Tibial nerve (tissue), 4 donors: ENCODE results near the gene MICU2.

Source experiments
- CTCF ChIP-seq, 5 experiments: fragments of 200-600 bp in 3 of 5; fragments of 450-650 bp in 2 of 5; sonication (generic) in 3 of 5; IDR thresholded peaks; one replicate each; pipeline ENCODE4 v1.5.1; 2016 to 2019; ENCODE audit warnings: antibody characterized with exemption in 5 of 5, mild to moderate bottlenecking in 3 of 5, moderate library complexity in 2 of 5
- EP300 ChIP-seq, 2 donors: sonication (generic); formaldehyde crosslinking; IDR thresholded peaks; one replicate each; pipeline ENCODE4 v1.6.1; 2017; ENCODE audit warnings: antibody characterized with exemption in 2 of 2, mild to moderate bottlenecking in 1 of 2
- POLR2A ChIP-seq, 2 donors: fragments of 450-650 bp; IDR thresholded peaks; one replicate each; pipeline ENCODE4 v1.6.1; 2017; ENCODE audit warnings: antibody characterized with exemption in 2 of 2, mild to moderate bottlenecking in 2 of 2, moderate library complexity in 2 of 2

- TF ChIP-seq POLR2A (IDR thresholded peaks at IDR 0.05) = no peak
- no peak for TF ChIP-seq CTCF (IDR thresholded peaks at IDR 0.05)
- TF ChIP-seq EP300 (IDR thresholded peaks at IDR 0.05) = no peak
Observed at GRCh38 chr13:21504379-21504778, 99.6 kb downstream of the MICU2 start.
